K562 treated with DMSO at 1 percent for 12 hours (cell line): ENCODE measurements around the gene DAZ3. TPM values are rescaled to one million over a fixed set of nuclear protein-coding genes. Genes with fewer than 3 reads are reported as not detected.

ENCODE experiments used
- total RNA-seq: library from RNA; unstranded; fragments of 300-600 nt; gene quantifications from 2 replicates; pipeline ENCODE4 v1.2.3, GENCODE V29; 2022; ENCODE audit not compliant: insufficient read depth

The DAZ3 gene
- not detected in 2 replicates for total RNA-seq

DNA sequence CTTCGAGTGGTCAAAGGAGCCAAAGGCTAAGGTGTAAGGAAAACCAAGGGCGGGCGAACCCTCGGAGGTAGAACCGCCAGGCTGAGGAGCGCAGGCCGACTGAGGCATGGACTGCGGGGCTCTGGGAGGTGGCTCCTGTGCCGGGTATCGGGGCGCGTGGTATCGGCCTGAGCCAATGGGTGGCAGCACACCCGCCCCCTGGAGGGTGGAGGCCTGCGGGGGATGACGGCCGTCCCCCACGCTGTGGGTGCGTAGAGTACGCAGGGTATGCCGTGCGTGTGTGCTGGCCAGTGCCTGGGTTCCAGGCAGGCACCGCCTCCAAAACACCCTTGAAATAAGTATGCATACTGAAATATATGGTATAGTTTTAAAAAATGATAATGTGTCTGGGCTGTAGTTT is at the start of gene DAZ3:
TSS of gene DAZ3 (minus strand) at position 101 of the 400 bp plus-strand sequence. CDS start 208 bp downstream, outside the sequence.

GRCh38 chrY:24833619-24834018 is 20.4 kb upstream of the DAZ3 start, which contains the start of gene DAZ4:
DAZ4 (plus strand) TSS chrY:24833919; CDS start chrY:24834127, 208 bp downstream.

Other genes starting within 250 kb of the DAZ3 start
- not detected in 2 replicates for gene BPY2B, start 195.4 kb downstream of the DAZ3 start, total RNA-seq
- not detected in 2 replicates for gene DAZ4, start 20.5 kb upstream of the DAZ3 start, total RNA-seq
- gene BPY2C, start 238.7 kb upstream of the DAZ3 start, total RNA-seq: not detected in 2 replicates